Ascending aorta (tissue), 2 donors: Measurements from ENCODE around the gene ABHD17A. TPM values are rescaled to one million over a fixed set of nuclear protein-coding genes. Genes with fewer than 3 reads are reported as not detected.

Source experiments
- DNase-seq, 2 donors: peaks; one replicate each; pipeline ENCODE4 v3.0.0-alpha.2; 2019; ENCODE audit warnings: low spot score in 2 of 2
- H3K27ac ChIP-seq, 2 donors: fragments of 200-600 bp; sonication (generic); one replicate each; pipeline ENCODE4 v1.5.1; 2016 to 2017; ENCODE audit warnings: mild to moderate bottlenecking in 1 of 2
- H3K27me3 ChIP-seq: fragments of 200-600 bp; sonication (generic); one replicate; pipeline ENCODE4 v1.5.1; 2017
- H3K36me3 ChIP-seq, 2 donors: fragments of 200-600 bp; sonication (generic); one replicate each; pipeline ENCODE4 v1.5.1; 2016
- H3K4me1 ChIP-seq, 2 donors: fragments of 200-600 bp; sonication (generic); one replicate each; pipeline ENCODE4 v1.5.1; 2016 to 2017; ENCODE audit warnings: mild to moderate bottlenecking in 1 of 2
- H3K4me3 ChIP-seq, 2 donors: fragments of 200-600 bp; sonication (generic); one replicate each; pipeline ENCODE4 v1.5.1; 2016 to 2017; ENCODE audit warnings: mild to moderate bottlenecking in 1 of 2
- H3K9me3 ChIP-seq, 2 donors: fragments of 200-600 bp; sonication (generic); one replicate each; pipeline ENCODE4 v1.5.1; 2016
- intact Hi-C: fragments of 100-400 bp; cut with DNase I; formaldehyde crosslinking; loops from one replicate; pipeline ENCODE4 v1.15.1; 2023
- total RNA-seq: library from RNA; depleted of rRNA; stranded (reverse); fragments of >200 nt; gene quantifications from one replicate; pipeline ENCODE4 v1.1.0, GENCODE V29; 2016
- TF ChIP-seq, protein P1 (sequence below), 3 experiments: fragments of 200-600 bp in 2 of 3; fragments of 450-650 bp in 1 of 3; sonication (generic) in 2 of 3; IDR thresholded peaks; one replicate each; pipeline ENCODE4 v1.5.1; 2016 to 2019; ENCODE audit warnings: antibody characterized with exemption in 3 of 3, mild to moderate bottlenecking in 1 of 3, moderate library complexity in 1 of 3

Gene ABHD17A
- total RNA-seq, 1 donor from 2014 or later = 278 TPM

DNA sequence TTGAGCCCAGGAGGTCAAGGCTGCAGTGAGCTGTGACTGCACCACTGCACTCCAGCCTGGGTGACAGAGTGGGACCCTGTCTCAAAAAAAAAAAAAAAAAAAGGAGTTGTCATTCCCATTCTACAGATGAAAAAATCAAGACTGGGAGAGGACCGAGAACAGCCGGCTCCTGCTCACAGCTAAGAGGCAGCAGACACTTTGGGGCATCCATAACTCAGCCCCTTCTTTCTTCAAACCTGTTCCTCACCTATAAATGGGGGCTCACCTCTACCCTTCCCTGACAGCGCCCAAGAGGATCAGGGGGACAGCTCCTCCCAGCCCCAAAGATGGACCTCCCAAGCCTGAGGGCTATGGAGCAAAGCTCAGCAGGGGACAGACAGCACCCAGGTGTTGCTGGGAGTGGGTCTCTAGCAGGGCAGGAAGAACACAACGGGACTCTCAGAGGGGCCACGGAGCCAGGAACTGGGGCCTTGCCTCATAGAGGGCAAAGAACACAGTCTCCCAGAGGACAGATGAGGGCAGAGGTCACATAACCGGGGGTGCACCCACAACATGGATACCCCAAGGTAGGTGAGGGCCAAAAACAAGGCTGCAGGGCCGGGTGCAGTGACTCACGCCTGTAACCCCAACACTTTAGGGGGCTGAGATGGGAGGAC lies 18.5 kb downstream of the ABHD17A start:
- DNase-seq = no peak
- H3K27me3 ChIP-seq = no peaks in the 10 kb centered on the region
- TF ChIP-seq, protein P1, sequence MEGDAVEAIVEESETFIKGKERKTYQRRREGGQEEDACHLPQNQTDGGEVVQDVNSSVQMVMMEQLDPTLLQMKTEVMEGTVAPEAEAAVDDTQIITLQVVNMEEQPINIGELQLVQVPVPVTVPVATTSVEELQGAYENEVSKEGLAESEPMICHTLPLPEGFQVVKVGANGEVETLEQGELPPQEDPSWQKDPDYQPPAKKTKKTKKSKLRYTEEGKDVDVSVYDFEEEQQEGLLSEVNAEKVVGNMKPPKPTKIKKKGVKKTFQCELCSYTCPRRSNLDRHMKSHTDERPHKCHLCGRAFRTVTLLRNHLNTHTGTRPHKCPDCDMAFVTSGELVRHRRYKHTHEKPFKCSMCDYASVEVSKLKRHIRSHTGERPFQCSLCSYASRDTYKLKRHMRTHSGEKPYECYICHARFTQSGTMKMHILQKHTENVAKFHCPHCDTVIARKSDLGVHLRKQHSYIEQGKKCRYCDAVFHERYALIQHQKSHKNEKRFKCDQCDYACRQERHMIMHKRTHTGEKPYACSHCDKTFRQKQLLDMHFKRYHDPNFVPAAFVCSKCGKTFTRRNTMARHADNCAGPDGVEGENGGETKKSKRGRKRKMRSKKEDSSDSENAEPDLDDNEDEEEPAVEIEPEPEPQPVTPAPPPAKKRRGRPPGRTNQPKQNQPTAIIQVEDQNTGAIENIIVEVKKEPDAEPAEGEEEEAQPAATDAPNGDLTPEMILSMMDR (IDR thresholded peaks at IDR 0.05) = no peak
- intact Hi-C loops = no loop called here
- no peaks in the 10 kb centered on the region for H3K9me3 ChIP-seq
- no peak overlapping the region for H3K27ac ChIP-seq
- peaks cover 3 to 6% of the 10 kb centered on the region in 2 donors for H3K36me3 ChIP-seq
- no peak overlapping the region for H3K4me3 ChIP-seq
- H3K4me1 ChIP-seq = peaks cover 5 to 6% of the 10 kb centered on the region in 2 donors

DNA sequence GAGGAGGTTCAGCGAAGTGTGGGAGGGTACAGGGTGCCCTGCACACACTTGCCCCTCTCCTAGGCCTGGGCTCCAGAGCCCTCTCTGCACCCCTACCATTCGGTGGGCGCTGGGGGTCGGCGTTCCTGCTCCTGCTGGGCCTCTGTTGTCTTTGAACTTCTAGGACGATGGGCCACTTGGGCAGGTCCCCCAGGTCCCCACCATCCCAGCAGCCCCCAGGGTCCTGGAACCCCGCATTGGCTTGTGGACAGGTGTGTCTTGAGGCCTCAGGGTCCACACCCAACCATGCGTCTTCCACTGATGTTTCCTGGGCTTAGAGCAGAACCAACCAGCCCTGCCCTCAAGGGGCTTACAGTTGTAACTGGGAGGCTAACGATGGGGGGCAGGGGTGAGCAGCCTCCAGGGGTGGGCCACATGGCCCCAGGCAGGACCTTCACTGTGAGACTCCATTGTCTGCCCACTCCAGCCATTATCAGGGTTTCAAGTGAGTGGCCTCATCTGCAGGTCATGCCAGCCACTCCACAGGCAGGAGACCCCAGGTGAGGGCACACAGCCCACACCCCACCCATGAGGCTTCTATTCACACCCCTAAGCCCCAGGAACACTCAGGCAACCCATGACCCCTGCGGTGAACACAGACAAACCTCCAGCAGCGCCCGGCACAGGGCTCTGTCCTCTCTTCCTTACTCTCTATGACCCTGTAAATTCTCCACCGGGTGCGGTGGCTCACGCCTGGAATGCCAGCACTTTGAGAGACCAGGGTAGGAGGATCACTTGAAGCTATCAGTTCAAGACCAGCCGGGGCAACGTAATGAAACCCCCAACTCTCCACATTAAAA lies 19.9 kb downstream of the ABHD17A start:
- TF ChIP-seq, protein P1 (IDR thresholded peaks at IDR 0.05) = no peak
- H3K9me3 ChIP-seq = no peaks in the 10 kb centered on the region
- peak overlapping the region; percentile 77 to 84 for H3K27ac ChIP-seq
- no peak for DNase-seq
- H3K36me3 ChIP-seq = no peaks in the 10 kb centered on the region
- H3K4me1 ChIP-seq = peaks cover 9 to 10% of the 10 kb centered on the region in 2 donors
- H3K4me3 ChIP-seq = peak overlapping the region in 1 of 2 donors; percentile 80
- intact Hi-C loops = loop anchor here (2.0 kb wide), 1 partner anchor 19 kb away; the partner anchor contains the start of gene ABHD17A
- H3K27me3 ChIP-seq = no peaks in the 10 kb centered on the region

DNA sequence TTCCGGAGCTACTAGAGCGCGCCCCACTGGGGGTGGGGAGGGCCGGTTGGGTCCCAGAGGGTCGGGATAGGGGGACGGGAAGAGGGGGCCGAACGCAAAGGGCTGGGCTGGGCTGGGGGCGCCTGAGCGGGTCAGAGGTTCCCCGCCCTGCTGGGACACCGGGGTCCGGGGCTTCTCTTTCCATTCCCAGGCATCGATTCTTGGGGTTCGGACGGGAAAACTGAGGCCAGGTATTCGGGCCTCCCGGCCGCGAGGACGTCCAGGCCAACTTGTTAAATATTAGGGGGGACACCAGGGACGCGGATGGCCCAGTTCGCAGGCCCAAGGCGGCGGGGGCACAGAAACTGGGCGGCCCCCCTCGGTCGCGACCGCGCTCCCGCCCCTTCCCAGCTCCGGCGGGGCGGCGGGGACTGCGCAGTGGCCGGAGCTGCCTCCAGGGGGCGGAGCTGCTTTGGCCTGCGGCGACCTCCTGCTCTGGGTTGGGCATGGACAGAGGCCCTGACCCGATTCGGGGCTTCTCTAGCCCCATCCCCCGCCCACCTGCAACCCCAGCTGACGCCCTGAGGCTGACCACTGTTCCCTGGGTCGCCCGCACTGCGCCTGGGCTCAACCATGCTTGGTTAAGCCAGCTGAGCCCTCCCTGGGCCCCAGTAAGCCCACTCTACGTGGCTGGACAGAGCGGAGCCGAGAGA lies 20.7 kb downstream of the ABHD17A start:
- Histone ChIP-seq H3K27me3 (no peaks in the 10 kb centered on the region), H3K36me3 (no peaks in the 10 kb centered on the region), H3K9me3 (no peaks in the 10 kb centered on the region), H3K4me1 (peaks cover 13% of the 10 kb centered on the region in 2 donors), H3K4me3 (peak overlapping the region; percentile 59 to 80), H3K27ac (peak overlapping the region; percentile 77 to 84)
- TF ChIP-seq, protein P1 (IDR thresholded peaks at IDR 0.05) = peak; percentile 68 to 81 (median 80)
- DNase-seq = peak in 1 of 2 donors; percentile 85
- intact Hi-C loops = loop anchor here (1.0 to 5.0 kb wide), 4 partner anchors 11 to 288 kb away; partner anchors contain the start of genes ABHD17A, ADAT3, AP3D1 and SCAMP4

DNA sequence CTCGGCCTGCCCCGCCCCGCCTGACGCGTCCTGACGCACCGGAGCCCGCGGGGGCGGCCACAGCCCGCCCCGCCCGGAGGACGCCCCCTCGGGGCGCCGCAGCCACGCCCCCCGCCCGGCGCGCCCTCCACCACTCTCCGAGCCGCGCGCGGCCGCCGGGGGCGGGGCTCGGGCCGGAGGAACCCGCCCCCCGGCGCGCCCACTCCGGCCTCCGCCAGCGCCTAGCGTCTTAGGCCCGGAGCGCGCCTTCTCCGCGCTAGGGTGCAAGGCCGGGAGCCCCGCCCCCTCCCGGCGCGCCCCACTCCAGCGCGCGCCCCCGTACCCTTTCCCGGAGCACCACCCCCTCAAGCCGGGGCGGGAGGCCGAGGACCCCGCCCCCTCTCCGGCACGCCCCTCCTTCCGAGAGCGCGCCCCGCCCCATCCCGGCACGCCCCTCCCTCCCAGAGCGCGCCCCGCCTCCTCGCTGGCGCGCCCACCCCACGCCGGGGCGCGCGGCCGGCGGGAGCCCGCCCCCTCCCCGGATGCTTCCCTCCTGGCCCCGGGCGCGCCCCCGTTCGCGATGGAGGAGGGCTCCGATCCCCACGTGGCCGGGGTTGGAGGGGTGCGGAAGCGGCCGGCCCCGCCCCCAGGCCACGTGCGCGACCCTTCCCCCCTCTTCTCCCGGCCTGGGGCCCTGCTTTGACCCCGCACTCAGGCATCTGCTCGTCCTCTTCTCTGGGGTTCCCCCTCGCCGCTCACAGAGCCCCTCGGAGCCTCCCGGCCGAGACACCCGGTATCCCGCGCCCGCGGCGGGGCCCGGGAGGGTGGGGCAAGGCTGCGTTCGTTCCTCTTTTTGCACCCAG lies 21.4 kb downstream of the ABHD17A start:
- H3K36me3 ChIP-seq = no peaks in the 10 kb centered on the region
- DNase-seq = peak; percentile 57 to 92
- H3K4me1 ChIP-seq = peaks cover 13 to 15% of the 10 kb centered on the region in 2 donors
- peak overlapping the region; percentile 77 to 84 for H3K27ac ChIP-seq
- peak overlapping the region; percentile 59 to 80 for H3K4me3 ChIP-seq
- H3K9me3 ChIP-seq = no peaks in the 10 kb centered on the region
- TF ChIP-seq, protein P1 (IDR thresholded peaks at IDR 0.05) = no peak
- H3K27me3 ChIP-seq = no peaks in the 10 kb centered on the region
- intact Hi-C loops = loop anchor here (1.0 to 5.0 kb wide), 4 partner anchors 11 to 288 kb away; partner anchors contain the start of genes ABHD17A, ADAT3, AP3D1 and SCAMP4

DNA sequence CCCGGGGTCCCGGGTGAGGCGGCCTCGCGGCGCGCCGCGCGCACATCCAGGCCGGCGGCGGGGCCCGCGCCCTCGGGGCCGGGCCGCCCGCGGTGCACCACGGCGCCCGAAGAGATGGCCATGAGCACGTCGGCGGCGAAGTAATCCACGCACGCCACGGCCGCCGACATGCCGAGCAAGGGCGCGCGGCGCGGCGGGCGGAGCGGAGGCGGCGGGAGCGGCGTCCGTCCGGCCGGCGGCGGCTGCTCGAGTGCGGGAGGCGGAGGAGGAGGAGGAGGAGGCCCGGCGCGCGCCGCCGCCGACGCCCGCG lies 22.0 kb downstream of the ABHD17A start, which contains the start of gene KLF16:
KLF16 (minus strand) TSS at position 252 of the 310 bp plus-strand sequence; CDS start at position 170, 82 bp downstream.
- TF ChIP-seq, protein P1 (IDR thresholded peaks at IDR 0.05) = no peak
- Histone ChIP-seq H3K4me1 (peaks cover 13 to 16% of the 10 kb centered on the region in 2 donors), H3K27ac (peak within 1 kb of the TSS; percentile 77 to 84)

More for the DNA sequence above, 22.0 kb downstream of the ABHD17A start, which contains the start of gene KLF16:
- no peak for DNase-seq
- intact Hi-C loops = loop anchor here (5.0 kb wide), 1 partner anchor 289 kb away; the partner anchor contains the start of gene AP3D1
- Histone ChIP-seq H3K9me3 (no peaks in the 10 kb centered on the region), H3K4me3 (peak within 1 kb of the TSS; percentile 59 to 92), H3K36me3 (no peaks in the 10 kb centered on the region), H3K27me3 (no peaks in the 10 kb centered on the region)
